BE2C (cell line): ENCODE measurements around the gene GGA3.
"Not testable (repeated sequence)": the region's sequence is repeated elsewhere in the genome, so short reads cannot be mapped to it uniquely, and the experiment has no call there.

ENCODE experiments used
- DNase-seq: peaks from one replicate; pipeline ENCODE4 v3.0.0-alpha.2; 2020
- H3K27me3 ChIP-seq: fragments of 250-450 bp; sonication (Bioruptor Pico); 2 replicates; pipeline ENCODE4 v1.5.1; 2020; ENCODE audit warnings: mild to moderate bottlenecking
- H3K36me3 ChIP-seq: fragments of 250-450 bp; sonication (Bioruptor Pico); 2 replicates; pipeline ENCODE4 v1.5.1; 2020; ENCODE audit warnings: mild to moderate bottlenecking
- H3K4me1 ChIP-seq: fragments of 250-450 bp; sonication (Bioruptor Pico); 2 replicates; pipeline ENCODE4 v1.5.1; 2020
- H3K4me3 ChIP-seq: 2 replicates; pipeline ENCODE4 v1.5.1; 2011; ENCODE audit warnings: low read depth, low read length
- H3K9me3 ChIP-seq: fragments of 250-450 bp; sonication (Bioruptor Pico); 2 replicates; pipeline ENCODE4 v1.5.1; 2020
- CTCF ChIP-seq: IDR thresholded peaks from 2 replicates; pipeline ENCODE4 v1.5.1; 2012; ENCODE audit warnings: mild to moderate bottlenecking, low read depth, low read length

Gene GGA3

GRCh38 chr17:75300280-75300679 is 38.9 kb upstream of the GGA3 start:
- no peak for DNase-seq
- no peak for TF ChIP-seq CTCF
- no peak overlapping the region for H3K4me3 ChIP-seq

DNA sequence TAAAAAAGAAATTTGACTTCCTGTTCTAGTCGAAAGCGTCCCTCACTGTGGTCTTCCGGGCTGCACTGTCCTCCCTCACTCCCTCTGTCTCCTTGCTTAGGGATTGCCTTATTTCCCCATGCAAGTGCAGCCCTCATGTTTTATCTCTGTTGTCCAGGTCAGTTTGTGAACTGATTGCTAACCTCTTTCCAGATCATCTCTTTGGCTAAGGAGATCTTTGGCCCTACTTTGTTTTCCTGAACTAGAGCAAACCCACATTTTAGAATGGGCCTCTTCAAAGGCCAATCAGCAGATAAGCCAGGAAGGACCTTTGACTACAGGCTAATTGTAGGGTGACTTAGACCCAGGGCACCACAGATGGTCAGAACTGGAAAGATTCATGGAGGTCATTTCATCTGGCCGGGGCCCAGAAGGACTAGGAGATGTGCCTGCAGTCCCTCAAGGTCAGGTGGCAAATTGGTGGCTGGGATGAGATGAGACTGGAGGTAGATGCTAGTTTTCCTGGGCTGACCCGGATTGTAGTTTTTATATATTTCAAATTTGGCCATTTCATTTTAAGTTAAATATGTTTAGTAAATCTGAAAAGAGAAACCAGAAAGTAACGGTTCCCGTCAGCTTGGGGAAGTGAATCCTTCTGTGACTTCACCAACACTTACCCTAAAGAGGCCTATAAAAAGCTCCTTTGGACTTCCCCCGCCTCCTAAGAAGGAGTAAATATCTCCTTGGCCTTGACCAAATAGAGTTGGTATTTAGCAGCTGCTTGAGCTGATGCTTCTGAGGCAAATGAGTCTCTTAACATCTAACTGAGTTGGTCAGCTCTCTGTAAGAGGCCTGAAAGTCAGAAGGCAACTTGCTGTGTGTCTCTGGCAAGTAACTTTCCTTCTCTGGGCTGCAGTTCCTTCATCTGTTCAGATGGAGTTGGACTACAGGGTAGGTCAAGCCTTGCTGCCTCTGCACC is 34.1 kb upstream of the GGA3 start:
- Histone ChIP-seq H3K27me3 (no peaks in the 10 kb centered on the region), H3K36me3 (no peaks in the 10 kb centered on the region), H3K4me3 (no peak overlapping the region), H3K4me1 (no peaks in the 10 kb centered on the region), H3K9me3 (no peaks in the 10 kb centered on the region)
- no peak for TF ChIP-seq CTCF
- no peak for DNase-seq

More at GRCh38 chr17:75300280-75300679, 38.9 kb upstream of the GGA3 start:
- Histone ChIP-seq H3K4me1 (no peaks in the 10 kb centered on the region), H3K9me3 (no peaks in the 10 kb centered on the region), H3K27me3 (no peaks in the 10 kb centered on the region), H3K36me3 (no peaks in the 10 kb centered on the region)

DNA sequence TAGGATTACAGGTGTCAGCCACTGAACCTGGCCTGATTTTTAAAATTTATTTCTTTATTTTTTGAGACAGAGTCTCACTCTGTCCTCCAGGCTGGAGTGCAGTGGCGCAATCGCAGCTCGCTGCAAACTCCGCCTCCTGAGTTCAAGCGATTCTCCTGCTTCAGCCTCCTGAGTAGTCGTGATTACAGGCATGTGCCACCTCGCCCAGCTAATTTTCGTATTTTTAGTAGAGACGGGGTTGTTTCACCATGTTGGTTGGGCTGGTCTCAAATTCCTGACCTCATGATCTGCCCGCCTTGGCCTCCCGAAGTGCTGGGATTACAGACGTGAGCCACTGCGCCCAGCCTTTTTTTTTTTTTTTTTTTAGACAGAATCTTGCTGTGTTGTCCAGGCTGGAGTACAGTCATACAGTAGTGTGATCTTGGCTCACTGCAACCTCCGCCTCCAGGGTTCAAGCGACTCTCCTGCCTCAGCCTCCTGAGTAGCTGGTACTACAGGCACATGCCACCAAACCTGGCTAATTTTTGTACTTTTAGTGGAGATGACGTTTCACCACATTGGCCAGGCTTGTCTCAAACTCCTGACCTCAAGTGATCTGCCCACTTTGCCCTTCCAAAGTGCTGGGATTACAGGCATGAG is 31.5 kb upstream of the GGA3 start:
- H3K9me3 ChIP-seq, DNase-seq, H3K4me1 ChIP-seq, H3K27me3 ChIP-seq, H3K4me3 ChIP-seq, H3K36me3 ChIP-seq: not testable (repeated sequence)

GRCh38 chr17:75289832-75290337 is 28.5 kb upstream of the GGA3 start:
- Histone ChIP-seq H3K9me3 (no peaks in the 10 kb centered on the region), H3K36me3 (peaks cover 10% of the 10 kb centered on the region), H3K4me1 (no peaks in the 10 kb centered on the region), H3K27me3 (no peaks in the 10 kb centered on the region), H3K4me3 (peak overlapping the region; percentile 93)
- peak; percentile 21; the same call in 1 of the 2 replicates for TF ChIP-seq CTCF
- DNase-seq: peak; percentile 48

- peak; percentile 40 for TF ChIP-seq CTCF
- Histone ChIP-seq H3K4me1 (no peaks in the 10 kb centered on the region), H3K36me3 (peaks cover 10% of the 10 kb centered on the region), H3K9me3 (no peaks in the 10 kb centered on the region), H3K4me3 (peak within 1 kb of the TSS; percentile 93), H3K27me3 (no peaks in the 10 kb centered on the region)
- peak; percentile 98 for DNase-seq
Measured at GRCh38 chr17:75289115-75289831, 27.9 kb upstream of the GGA3 start, which contains the start of gene SLC25A19. Gene SLC25A19 (minus strand): TSS chr17:75289433. CDS start chr17:75286764, 2,669 bp downstream.

DNA sequence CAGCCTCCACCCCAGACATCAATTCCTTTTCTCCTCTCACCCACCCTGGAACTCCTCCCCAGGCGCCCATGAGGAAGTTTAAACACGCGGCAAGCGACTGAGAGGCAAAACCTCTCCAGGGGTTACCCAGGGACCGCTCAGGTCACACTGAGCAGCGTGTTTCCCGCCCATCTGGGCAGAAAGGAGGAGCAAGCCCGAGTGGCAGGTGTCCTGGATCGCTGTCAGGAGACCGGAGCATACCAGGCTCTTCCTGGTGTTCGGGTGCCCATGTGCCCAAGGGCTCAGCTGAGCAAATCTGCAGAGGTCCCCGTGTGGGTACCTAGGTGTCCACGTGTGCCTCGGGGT is 27.3 kb upstream of the GGA3 start:
- DNase-seq: peak; percentile 36
- no peak for TF ChIP-seq CTCF
- no peaks in the 10 kb centered on the region for H3K9me3 ChIP-seq
- H3K4me1 ChIP-seq: no peaks in the 10 kb centered on the region
- peaks cover 11% of the 10 kb centered on the region for H3K36me3 ChIP-seq
- no peaks in the 10 kb centered on the region for H3K27me3 ChIP-seq
- peak overlapping the region; percentile 93 for H3K4me3 ChIP-seq
